Thymus (tissue), 2 donors: ENCODE data around the gene NEUROD4. TPM values are rescaled to one million over a fixed set of nuclear protein-coding genes. Genes with fewer than 3 reads are reported as not detected.

Source experiments
- polyA plus RNA-seq: library from polyadenylated mRNA; stranded (reverse); fragments of 200-250 nt; gene quantifications from one replicate; pipeline ENCODE4 v1.2.3, GENCODE V29; 2013
- total RNA-seq: library from RNA; stranded (reverse); fragments of 120-200 nt; gene quantifications from one replicate; pipeline ENCODE4 v1.2.4, GENCODE V29; 2013
- donor health status: healthy.

The NEUROD4 gene
- total and polyA plus RNA-seq, 2 donors: 0.07 to 0.09 TPM

Other genes starting within 250 kb of the NEUROD4 start
- 1.2 TPM for gene MUCL1, start 165.5 kb upstream of the NEUROD4 start, total RNA-seq
- gene MUCL1, start 165.5 kb upstream of the NEUROD4 start, polyA plus RNA-seq: 19.2 TPM
- gene TESPA1, start 35.2 kb upstream of the NEUROD4 start, total RNA-seq: 66.9 TPM
- gene TESPA1, start 35.2 kb upstream of the NEUROD4 start, polyA plus RNA-seq: 24.0 TPM
- not detected for gene OR9K2, start 106.4 kb downstream of the NEUROD4 start, total RNA-seq
- not detected for gene OR9K2, start 106.4 kb downstream of the NEUROD4 start, polyA plus RNA-seq
- gene OR10A7, start 201.1 kb downstream of the NEUROD4 start, total RNA-seq: not detected
- gene OR10A7, start 201.1 kb downstream of the NEUROD4 start, polyA plus RNA-seq: not detected
- not detected for gene OR6C74, start 224.6 kb downstream of the NEUROD4 start, total RNA-seq
- not detected for gene OR6C74, start 224.6 kb downstream of the NEUROD4 start, polyA plus RNA-seq